Measurements from ENCODE around the gene SSH2.
A peak's percentile ranks its signal among the peaks of the same experiment; 100 is the strongest.

Gene SSH2

DNA sequence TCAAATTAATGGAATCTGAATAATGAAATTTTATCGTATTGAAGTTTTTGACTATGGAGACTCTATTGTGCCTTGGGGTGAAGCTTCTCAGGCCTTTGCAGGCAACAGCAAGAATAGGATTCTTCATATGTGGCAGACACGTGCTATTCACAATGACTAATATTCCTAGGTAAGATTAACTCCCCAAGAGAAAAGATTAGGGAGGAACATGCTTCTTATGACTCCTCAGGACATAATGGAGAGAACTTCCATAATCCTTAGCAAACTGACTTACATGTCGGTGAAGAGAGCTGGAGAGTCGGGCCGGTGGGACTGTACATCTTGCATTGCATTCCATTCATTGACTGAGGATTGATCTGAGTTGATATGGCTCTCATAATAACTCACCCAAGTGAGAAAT lies 258.4 kb downstream of the SSH2 start:
- H3K79me2 ChIP-seq (ENCODE audit: control insufficient read depth, insufficient read depth, low read length, unreplicated experiment), result no peaks in the 10 kb centered on the region
- no peak overlapping the region for H3K27ac ChIP-seq (ENCODE audit: low read depth, low read length)
- H3K36me3 ChIP-seq (ENCODE audit: insufficient read depth, low read length), result peaks cover 18% of the 10 kb centered on the region
- no peak overlapping the region for H2AFZ ChIP-seq (ENCODE audit: low read length, unreplicated experiment)
- peaks cover 4% of the 10 kb centered on the region for H3K4me1 ChIP-seq (ENCODE audit: control insufficient read depth, insufficient read depth, low read length, unreplicated experiment)
- H3K4me3 ChIP-seq (ENCODE audit: low read depth, low read length), result no peak overlapping the region
- H3K27me3 ChIP-seq (ENCODE audit: insufficient read depth, low read length), result no peaks in the 10 kb centered on the region

DNA sequence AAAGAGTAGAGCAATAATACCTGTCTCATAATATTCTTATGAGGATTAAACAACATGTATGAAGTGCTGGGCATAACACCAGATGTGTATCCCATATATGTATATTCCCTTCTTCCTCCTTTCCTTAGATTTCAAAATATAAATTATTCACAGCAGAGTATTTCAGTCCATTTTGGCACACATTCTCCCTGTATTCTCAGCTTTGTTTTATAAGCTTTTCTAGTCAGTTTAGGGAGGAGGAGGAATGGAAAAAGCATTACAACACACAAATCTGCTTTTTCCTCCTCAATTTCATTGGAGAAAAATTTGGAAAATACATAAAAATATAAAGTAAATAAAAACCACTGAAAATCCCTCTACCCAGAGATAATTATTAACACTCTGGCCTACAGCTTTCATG lies 260.8 kb downstream of the SSH2 start:
- H3K27ac ChIP-seq (ENCODE audit: low read depth, low read length), result no peak overlapping the region
- no peak overlapping the region for H2AFZ ChIP-seq (ENCODE audit: low read length, unreplicated experiment)
- H3K36me3 ChIP-seq (ENCODE audit: insufficient read depth, low read length), result peaks cover 13% of the 10 kb centered on the region
- H3K4me1 ChIP-seq (ENCODE audit: control insufficient read depth, insufficient read depth, low read length, unreplicated experiment), result peaks cover 15% of the 10 kb centered on the region
- no peaks in the 10 kb centered on the region for H3K79me2 ChIP-seq (ENCODE audit: control insufficient read depth, insufficient read depth, low read length, unreplicated experiment)
- H3K4me3 ChIP-seq (ENCODE audit: low read depth, low read length), result no peak overlapping the region
- H3K27me3 ChIP-seq (ENCODE audit: insufficient read depth, low read length), result no peaks in the 10 kb centered on the region

DNA sequence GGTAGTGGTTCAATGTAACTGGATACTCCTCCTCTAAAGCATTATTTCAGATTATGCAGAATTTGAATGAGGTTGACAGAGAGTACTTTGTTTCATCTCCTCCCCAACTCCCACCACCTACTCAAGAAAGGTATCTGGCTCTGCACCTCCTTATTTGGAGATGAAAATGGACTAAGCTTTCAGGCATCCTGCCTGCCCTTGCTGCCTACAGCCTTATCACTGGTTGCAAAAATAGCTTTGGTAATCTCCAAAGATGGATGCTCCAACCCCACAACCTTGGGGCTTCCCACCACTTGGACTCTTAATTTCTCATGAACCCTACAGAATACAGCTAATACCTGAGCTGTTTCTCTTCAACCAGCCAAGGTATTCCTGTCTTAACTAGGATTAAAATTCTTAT lies 262.1 kb downstream of the SSH2 start:
- Histone ChIP-seq H3K4me3 (ENCODE audit: low read depth, low read length) (no peak overlapping the region), H3K36me3 (ENCODE audit: insufficient read depth, low read length) (peaks cover 17% of the 10 kb centered on the region), H2AFZ (ENCODE audit: low read length, unreplicated experiment) (no peak overlapping the region), H3K79me2 (ENCODE audit: control insufficient read depth, insufficient read depth, low read length, unreplicated experiment) (no peaks in the 10 kb centered on the region), H3K27me3 (ENCODE audit: insufficient read depth, low read length) (no peaks in the 10 kb centered on the region), H3K4me1 (ENCODE audit: control insufficient read depth, insufficient read depth, low read length, unreplicated experiment) (peaks cover 15% of the 10 kb centered on the region), H3K27ac (ENCODE audit: low read depth, low read length) (no peak overlapping the region)

DNA sequence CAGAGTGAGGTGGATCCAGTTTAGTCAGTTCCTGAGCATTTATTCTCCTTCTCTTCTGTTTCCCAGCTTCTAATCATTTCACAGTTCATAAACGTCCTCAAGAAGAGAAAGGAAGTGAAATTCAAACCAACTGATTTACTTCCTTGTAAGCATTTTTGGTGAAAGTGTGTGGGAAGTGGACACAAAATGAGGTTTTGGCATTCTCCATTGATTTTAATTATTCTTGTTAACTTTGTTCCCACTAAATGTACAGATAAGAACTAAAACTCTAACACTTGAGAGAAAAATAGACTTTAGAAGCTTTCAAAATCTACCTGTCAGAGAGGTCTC lies 264.6 kb downstream of the SSH2 start:
- Histone ChIP-seq H3K27ac (ENCODE audit: low read depth, low read length) (peak overlapping the region; percentile 72), H3K79me2 (ENCODE audit: control insufficient read depth, insufficient read depth, low read length, unreplicated experiment) (no peaks in the 10 kb centered on the region), H3K4me1 (ENCODE audit: control insufficient read depth, insufficient read depth, low read length, unreplicated experiment) (peaks cover 15% of the 10 kb centered on the region)

DNA sequence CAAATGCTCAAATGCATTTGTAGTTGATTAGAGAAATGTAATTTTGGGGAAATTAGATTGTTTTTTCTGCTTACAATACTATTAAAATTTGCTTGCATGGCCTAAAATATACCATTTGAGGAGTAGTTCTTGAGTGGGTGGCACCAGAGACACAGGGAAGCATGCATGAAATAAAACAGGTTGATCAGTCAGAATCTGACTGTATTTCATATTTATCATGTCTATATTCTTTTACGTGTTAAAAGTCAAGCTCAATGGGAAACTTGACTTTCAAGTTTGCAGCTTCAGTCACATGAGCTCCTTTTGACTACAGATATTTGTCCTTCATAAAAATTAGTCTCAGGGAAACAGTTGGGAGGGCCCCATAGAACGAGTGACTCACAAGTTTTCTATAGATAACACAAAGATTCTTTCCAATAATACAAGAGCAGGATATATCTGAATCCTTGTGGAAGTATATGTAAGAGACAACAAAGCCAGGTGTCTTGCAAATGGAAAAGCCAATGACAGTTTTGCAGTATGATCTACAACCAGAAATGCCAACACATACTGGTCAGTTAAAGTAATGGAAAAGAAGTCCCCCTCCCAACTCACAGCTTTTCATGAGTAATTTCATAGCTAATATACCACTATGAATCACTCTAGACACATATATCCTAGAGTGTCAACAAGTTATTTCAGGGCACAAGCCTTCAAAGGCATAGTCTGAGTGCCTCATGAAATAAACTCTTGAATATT lies 265.1 kb downstream of the SSH2 start:
- no peak overlapping the region for H3K4me3 ChIP-seq (ENCODE audit: low read depth, low read length)
- H3K4me1 ChIP-seq (ENCODE audit: control insufficient read depth, insufficient read depth, low read length, unreplicated experiment), result peaks cover 15% of the 10 kb centered on the region
- peaks cover 10% of the 10 kb centered on the region for H3K36me3 ChIP-seq (ENCODE audit: insufficient read depth, low read length)
- no peaks in the 10 kb centered on the region for H3K79me2 ChIP-seq (ENCODE audit: control insufficient read depth, insufficient read depth, low read length, unreplicated experiment)
- peak overlapping the region; percentile 72 for H3K27ac ChIP-seq (ENCODE audit: low read depth, low read length)
- H3K27me3 ChIP-seq (ENCODE audit: insufficient read depth, low read length), result no peaks in the 10 kb centered on the region
- H2AFZ ChIP-seq (ENCODE audit: low read length, unreplicated experiment), result no peak overlapping the region

More for the DNA sequence above, 264.6 kb downstream of the SSH2 start:
- peaks cover 10% of the 10 kb centered on the region for H3K36me3 ChIP-seq (ENCODE audit: insufficient read depth, low read length)
- no peaks in the 10 kb centered on the region for H3K27me3 ChIP-seq (ENCODE audit: insufficient read depth, low read length)
- no peak overlapping the region for H3K4me3 ChIP-seq (ENCODE audit: low read depth, low read length)
- no peak overlapping the region for H2AFZ ChIP-seq (ENCODE audit: low read length, unreplicated experiment)

DNA sequence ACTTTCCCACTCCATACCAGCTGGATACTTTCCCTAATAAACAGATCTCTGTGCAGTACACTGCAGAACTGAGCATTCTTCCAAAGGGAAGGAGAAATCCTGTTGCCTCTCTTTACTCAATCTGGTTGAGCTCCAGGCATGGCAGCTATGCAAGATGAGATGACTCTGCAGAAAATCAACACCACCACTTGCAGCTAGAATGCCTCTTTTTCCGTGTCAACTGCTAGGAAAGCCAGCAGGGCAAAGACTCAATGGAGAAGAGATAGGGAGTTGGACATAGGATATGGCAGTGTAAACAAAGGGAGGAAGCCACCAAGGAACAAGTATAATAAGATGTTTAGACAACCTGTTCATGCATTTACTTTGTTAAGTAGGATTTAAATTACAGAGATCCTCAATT lies 266.9 kb downstream of the SSH2 start:
- H2AFZ ChIP-seq (ENCODE audit: low read length, unreplicated experiment), result no peak overlapping the region
- peaks cover 10% of the 10 kb centered on the region for H3K36me3 ChIP-seq (ENCODE audit: insufficient read depth, low read length)
- peaks cover 15% of the 10 kb centered on the region for H3K4me1 ChIP-seq (ENCODE audit: control insufficient read depth, insufficient read depth, low read length, unreplicated experiment)
- no peaks in the 10 kb centered on the region for H3K27me3 ChIP-seq (ENCODE audit: insufficient read depth, low read length)
- H3K27ac ChIP-seq (ENCODE audit: low read depth, low read length), result no peak overlapping the region
- H3K79me2 ChIP-seq (ENCODE audit: control insufficient read depth, insufficient read depth, low read length, unreplicated experiment), result no peaks in the 10 kb centered on the region
- no peak overlapping the region for H3K4me3 ChIP-seq (ENCODE audit: low read depth, low read length)

DNA sequence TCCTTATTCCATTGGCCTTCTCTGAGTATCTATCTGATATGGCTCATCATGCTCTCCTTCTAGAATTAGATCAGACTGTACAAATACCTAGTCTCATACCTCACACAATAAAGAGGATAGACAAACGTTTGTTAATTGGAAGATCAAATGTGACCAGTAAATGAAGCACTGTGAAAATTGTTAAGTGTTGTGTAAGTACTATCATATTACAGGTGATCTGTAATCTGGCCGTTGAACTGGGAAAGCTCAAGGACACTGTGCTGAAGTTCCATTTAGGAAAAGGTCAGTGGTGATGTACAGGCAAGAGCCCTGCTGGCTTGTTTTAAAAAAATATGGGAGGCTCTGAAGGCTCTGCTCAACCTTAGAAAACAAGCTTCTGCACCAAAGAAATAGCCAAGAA lies 268.8 kb downstream of the SSH2 start:
- no peak overlapping the region for H3K27ac ChIP-seq (ENCODE audit: low read depth, low read length)
- no peaks in the 10 kb centered on the region for H3K27me3 ChIP-seq (ENCODE audit: insufficient read depth, low read length)
- H3K36me3 ChIP-seq (ENCODE audit: insufficient read depth, low read length), result 0 out of 2 replicates have a peak, but pooled peaks cover 5% of the 10 kb centered on the region
- H3K4me1 ChIP-seq (ENCODE audit: control insufficient read depth, insufficient read depth, low read length, unreplicated experiment), result peaks cover 15% of the 10 kb centered on the region
- no peaks in the 10 kb centered on the region for H3K79me2 ChIP-seq (ENCODE audit: control insufficient read depth, insufficient read depth, low read length, unreplicated experiment)
- no peak overlapping the region for H2AFZ ChIP-seq (ENCODE audit: low read length, unreplicated experiment)
- H3K4me3 ChIP-seq (ENCODE audit: low read depth, low read length), result no peak overlapping the region

DNA sequence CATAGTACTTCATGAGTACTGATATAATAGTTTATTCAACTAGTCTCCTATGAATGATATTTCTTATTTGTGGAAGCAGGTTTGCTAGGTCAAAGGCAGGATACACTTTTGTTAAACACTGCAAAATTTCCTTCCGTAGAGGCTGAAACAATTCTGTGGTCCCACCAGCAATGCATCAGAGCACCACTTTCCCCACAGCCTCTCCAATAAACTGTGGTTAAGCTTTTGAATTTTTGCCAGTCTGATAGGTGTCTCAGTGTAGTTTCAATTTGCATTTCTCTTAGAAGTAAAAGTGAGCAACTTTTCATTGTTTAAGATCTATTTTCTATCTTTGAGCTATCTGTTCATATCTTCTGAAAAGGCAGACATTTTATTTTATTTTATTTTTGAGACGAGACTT lies 270.9 kb downstream of the SSH2 start:
- Histone ChIP-seq H3K4me3 (ENCODE audit: low read depth, low read length) (no peak overlapping the region), H3K27me3 (ENCODE audit: insufficient read depth, low read length) (no peaks in the 10 kb centered on the region), H3K27ac (ENCODE audit: low read depth, low read length) (no peak overlapping the region), H3K4me1 (ENCODE audit: control insufficient read depth, insufficient read depth, low read length, unreplicated experiment) (no peaks in the 10 kb centered on the region), H3K79me2 (ENCODE audit: control insufficient read depth, insufficient read depth, low read length, unreplicated experiment) (no peaks in the 10 kb centered on the region), H3K36me3 (ENCODE audit: insufficient read depth, low read length) (0 out of 2 replicates have a peak, but pooled peaks cover 5% of the 10 kb centered on the region), H2AFZ (ENCODE audit: low read length, unreplicated experiment) (no peak overlapping the region)

DNA sequence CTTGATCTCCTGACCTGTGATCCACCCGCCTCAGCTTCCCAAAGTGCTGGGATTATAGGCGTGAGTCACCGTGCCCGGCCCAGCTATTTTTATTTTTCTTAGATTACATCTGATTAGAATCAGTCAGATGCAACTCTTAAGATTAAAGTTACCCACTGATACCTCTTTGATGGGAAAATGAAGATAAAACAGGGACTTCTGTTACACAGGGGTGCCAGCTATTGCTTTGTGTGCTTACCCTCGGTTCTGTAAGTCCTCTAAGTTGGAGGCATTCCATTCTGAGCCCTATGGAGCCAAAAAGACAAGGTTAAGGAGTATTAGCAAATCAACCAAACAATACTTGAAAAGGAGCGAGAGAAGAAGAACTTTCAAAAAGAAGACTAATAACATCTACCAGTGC lies 274.7 kb downstream of the SSH2 start:
- no peaks in the 10 kb centered on the region for H3K36me3 ChIP-seq (ENCODE audit: insufficient read depth, low read length)
- H2AFZ ChIP-seq (ENCODE audit: low read length, unreplicated experiment), result no peak overlapping the region

DNA sequence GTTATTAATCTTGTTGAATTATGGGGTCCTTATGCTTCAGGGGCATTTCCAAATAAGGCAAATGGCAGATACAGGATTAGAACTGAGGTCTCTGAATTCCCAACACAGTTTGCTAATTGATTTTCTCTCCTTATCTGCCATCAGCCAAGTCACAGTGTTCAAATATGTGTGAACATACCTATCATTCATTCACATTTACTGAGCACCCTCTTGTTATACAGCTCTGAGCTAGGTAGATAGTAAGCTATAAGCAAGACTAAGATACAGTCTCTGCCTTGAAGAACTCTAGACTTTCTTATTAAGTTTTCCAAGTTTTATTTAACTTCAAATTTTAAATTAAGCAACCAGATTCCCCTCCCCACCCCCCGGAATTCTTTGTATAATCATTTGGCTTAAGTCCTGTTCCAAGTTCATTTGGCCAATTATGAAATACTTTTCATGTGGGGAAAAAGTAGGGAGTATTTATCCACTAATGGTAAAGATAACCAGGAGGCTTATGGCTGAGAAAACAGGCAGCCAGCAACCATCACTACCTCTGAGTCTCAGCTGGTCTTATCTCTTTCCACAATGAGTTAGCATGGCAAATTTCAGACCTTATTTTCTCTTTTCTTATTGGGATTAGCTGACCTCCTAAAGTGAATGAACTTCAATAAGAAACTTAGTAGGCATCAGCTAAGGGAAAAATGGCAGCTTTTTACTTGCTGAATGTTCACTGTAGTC lies 275.9 kb downstream of the SSH2 start:
- no peaks in the 10 kb centered on the region for H3K27me3 ChIP-seq (ENCODE audit: insufficient read depth, low read length)
- H3K27ac ChIP-seq (ENCODE audit: low read depth, low read length), result no peak overlapping the region
- H3K79me2 ChIP-seq (ENCODE audit: control insufficient read depth, insufficient read depth, low read length, unreplicated experiment), result no peaks in the 10 kb centered on the region
- H3K4me3 ChIP-seq (ENCODE audit: low read depth, low read length), result no peak overlapping the region
- H2AFZ ChIP-seq (ENCODE audit: low read length, unreplicated experiment), result no peak overlapping the region
- no peaks in the 10 kb centered on the region for H3K4me1 ChIP-seq (ENCODE audit: control insufficient read depth, insufficient read depth, low read length, unreplicated experiment)
- H3K36me3 ChIP-seq (ENCODE audit: insufficient read depth, low read length), result no peaks in the 10 kb centered on the region

More for the DNA sequence above, 274.7 kb downstream of the SSH2 start:
- no peaks in the 10 kb centered on the region for H3K27me3 ChIP-seq (ENCODE audit: insufficient read depth, low read length)
- no peak overlapping the region for H3K4me3 ChIP-seq (ENCODE audit: low read depth, low read length)
- H3K4me1 ChIP-seq (ENCODE audit: control insufficient read depth, insufficient read depth, low read length, unreplicated experiment), result no peaks in the 10 kb centered on the region
- H3K79me2 ChIP-seq (ENCODE audit: control insufficient read depth, insufficient read depth, low read length, unreplicated experiment), result no peaks in the 10 kb centered on the region
- H3K27ac ChIP-seq (ENCODE audit: low read depth, low read length), result no peak overlapping the region

DNA sequence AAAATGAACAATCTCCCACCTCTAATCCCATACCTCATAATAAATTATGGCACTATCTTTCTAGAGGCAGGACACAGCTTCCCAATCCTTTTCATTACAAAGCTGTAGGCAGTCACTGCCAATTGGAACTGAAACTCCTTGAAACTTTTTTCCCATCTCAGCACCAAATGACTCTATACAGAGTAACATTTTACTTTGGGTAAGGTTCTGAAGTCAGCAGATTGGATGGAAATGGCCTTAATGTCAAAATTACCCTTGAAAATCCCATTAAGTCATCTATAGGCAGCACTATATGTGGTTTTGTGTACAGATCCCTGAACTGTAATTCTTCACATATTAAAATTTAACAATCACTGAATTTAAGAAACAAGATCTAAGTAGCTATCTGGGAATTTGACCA lies 277.1 kb downstream of the SSH2 start:
- Histone ChIP-seq H3K27ac (ENCODE audit: low read depth, low read length) (no peak overlapping the region), H3K27me3 (ENCODE audit: insufficient read depth, low read length) (no peaks in the 10 kb centered on the region), H3K4me1 (ENCODE audit: control insufficient read depth, insufficient read depth, low read length, unreplicated experiment) (no peaks in the 10 kb centered on the region), H2AFZ (ENCODE audit: low read length, unreplicated experiment) (no peak overlapping the region), H3K36me3 (ENCODE audit: insufficient read depth, low read length) (no peaks in the 10 kb centered on the region), H3K4me3 (ENCODE audit: low read depth, low read length) (no peak overlapping the region), H3K79me2 (ENCODE audit: control insufficient read depth, insufficient read depth, low read length, unreplicated experiment) (no peaks in the 10 kb centered on the region)

Data from ACC112 (cell line).